ENCODE data around the gene SCGB3A2.

Gene SCGB3A2

DNA sequence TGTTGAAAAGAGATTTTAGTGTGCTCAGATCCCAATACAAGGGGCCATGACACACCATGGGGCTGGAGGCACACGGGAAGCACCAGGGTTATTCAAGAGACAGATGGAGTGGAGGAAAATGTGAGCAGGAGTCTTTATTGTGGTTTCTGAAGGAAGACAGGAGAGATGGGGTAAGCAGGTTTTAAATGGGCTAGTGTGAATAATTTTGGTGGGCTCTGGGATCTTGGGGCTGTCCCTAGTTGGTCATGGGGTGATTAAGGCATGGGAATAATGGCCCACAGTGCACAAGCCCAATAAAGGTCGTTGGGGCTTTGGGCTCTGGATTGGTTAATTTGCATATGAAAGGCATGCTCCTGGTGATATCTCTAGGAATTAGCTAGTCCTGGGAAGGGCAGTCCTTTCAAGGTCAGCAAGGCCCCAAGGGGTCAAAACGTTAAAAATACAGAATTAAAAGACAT is 3.6 kb upstream of the SCGB3A2 start:
- in situ Hi-C loops (cut with MboI; ENCODE audit: low pct_unique_long_range_greater_than_20kb, low sequenced_read_pairs, unreplicated experiment) = no loop called here
- TF ChIP-seq, protein P1, sequence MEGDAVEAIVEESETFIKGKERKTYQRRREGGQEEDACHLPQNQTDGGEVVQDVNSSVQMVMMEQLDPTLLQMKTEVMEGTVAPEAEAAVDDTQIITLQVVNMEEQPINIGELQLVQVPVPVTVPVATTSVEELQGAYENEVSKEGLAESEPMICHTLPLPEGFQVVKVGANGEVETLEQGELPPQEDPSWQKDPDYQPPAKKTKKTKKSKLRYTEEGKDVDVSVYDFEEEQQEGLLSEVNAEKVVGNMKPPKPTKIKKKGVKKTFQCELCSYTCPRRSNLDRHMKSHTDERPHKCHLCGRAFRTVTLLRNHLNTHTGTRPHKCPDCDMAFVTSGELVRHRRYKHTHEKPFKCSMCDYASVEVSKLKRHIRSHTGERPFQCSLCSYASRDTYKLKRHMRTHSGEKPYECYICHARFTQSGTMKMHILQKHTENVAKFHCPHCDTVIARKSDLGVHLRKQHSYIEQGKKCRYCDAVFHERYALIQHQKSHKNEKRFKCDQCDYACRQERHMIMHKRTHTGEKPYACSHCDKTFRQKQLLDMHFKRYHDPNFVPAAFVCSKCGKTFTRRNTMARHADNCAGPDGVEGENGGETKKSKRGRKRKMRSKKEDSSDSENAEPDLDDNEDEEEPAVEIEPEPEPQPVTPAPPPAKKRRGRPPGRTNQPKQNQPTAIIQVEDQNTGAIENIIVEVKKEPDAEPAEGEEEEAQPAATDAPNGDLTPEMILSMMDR (IDR thresholded peaks at IDR 0.05; ENCODE audit: extremely low read depth, insufficient read depth, missing control alignments) = no peak

DNA sequence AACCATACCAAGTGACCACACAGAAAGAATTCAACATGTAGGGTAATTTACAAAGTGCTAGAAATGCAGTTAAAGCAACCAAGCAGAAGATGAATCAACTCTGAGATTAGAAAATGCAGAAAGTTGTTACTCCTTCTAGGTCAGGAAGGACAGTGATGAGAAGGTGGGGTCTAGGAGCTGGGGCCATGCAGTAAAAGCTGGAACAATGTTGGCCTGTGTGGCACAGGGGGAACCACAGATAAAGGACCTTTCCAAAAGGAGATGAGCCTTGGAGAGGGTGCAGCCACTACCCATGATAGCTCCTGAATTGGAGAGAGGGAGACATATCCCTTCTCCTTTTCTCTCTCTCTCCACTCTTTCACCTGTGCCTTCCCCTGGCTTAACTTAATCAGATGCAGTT is 2.4 kb upstream of the SCGB3A2 start:
- in situ Hi-C loops (cut with MboI; ENCODE audit: low pct_unique_long_range_greater_than_20kb, low sequenced_read_pairs, unreplicated experiment) = no loop called here
- DNase-seq (ENCODE audit: low spot score) = no peak
- TF ChIP-seq, protein P1 (IDR thresholded peaks at IDR 0.05; ENCODE audit: extremely low read depth, insufficient read depth, missing control alignments) = no peak

More for the DNA sequence above, 3.6 kb upstream of the SCGB3A2 start:
- no peak for DNase-seq (ENCODE audit: low spot score)

DNA sequence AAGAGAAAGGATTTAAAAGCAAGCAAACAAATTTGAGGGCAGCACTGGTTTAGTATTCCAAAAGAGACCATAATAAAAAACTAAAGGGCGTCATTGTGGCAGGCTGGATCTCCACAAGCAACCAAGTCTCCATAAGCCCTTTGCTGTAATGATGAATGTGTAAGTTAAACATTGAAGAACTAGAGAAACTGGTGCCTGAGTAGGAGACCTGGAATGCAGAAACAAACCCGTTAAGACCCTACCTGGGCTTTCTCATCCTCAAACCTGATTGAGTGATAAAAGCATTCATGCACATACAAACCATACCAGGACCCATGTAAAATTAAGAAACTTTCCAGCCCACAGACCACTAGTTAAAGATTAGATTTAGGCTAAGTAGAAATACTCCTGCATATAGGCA is 1.9 kb upstream of the SCGB3A2 start:
- TF ChIP-seq, protein P1 (IDR thresholded peaks at IDR 0.05; ENCODE audit: extremely low read depth, insufficient read depth, missing control alignments) = no peak
- in situ Hi-C loops (cut with MboI; ENCODE audit: low pct_unique_long_range_greater_than_20kb, low sequenced_read_pairs, unreplicated experiment) = no loop called here
- no peak for DNase-seq (ENCODE audit: low spot score)

DNA sequence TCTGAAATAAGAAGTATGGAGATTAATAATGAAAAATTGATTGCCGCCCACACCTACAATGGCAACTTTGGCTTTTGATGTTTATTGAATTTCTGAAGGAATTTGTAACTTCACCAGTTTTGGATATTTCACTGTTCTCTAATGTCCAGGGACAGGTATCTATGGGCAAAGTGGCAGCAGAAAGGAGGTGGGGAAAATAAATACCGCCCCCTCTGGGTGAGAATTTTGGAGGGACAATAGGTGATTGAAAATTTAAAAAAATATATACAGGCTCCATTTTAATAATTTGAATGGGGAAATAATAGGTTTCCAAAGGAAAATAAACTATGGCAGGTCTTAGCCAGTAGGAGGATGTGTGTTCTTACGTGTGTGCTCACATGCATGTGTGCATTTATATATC is 1.3 kb downstream of the SCGB3A2 start:
- in situ Hi-C loops (cut with MboI; ENCODE audit: low pct_unique_long_range_greater_than_20kb, low sequenced_read_pairs, unreplicated experiment) = no loop called here
- DNase-seq (ENCODE audit: low spot score) = no peak
- TF ChIP-seq, protein P1 (IDR thresholded peaks at IDR 0.05; ENCODE audit: extremely low read depth, insufficient read depth, missing control alignments) = no peak

DNA sequence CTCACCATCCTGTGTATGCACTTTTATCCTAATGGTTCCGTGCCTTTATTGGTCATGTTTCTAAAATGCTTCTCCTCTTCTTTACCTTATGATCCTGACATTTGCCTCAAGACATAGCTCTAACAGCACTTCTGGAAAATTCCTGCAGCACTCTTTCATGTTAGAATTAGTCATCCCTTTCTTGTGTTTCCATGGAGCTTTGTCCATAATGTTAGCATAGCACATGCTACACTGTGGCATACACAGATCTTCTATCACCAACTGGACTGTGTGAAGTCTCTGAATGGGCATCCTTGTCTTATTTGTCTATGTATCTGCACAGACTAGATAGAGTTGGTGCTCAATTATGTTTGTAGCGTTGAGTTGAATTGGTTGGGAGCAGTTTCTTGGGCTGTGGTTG is 2.0 kb downstream of the SCGB3A2 start:
- in situ Hi-C loops (cut with MboI; ENCODE audit: low pct_unique_long_range_greater_than_20kb, low sequenced_read_pairs, unreplicated experiment) = no loop called here

DNA sequence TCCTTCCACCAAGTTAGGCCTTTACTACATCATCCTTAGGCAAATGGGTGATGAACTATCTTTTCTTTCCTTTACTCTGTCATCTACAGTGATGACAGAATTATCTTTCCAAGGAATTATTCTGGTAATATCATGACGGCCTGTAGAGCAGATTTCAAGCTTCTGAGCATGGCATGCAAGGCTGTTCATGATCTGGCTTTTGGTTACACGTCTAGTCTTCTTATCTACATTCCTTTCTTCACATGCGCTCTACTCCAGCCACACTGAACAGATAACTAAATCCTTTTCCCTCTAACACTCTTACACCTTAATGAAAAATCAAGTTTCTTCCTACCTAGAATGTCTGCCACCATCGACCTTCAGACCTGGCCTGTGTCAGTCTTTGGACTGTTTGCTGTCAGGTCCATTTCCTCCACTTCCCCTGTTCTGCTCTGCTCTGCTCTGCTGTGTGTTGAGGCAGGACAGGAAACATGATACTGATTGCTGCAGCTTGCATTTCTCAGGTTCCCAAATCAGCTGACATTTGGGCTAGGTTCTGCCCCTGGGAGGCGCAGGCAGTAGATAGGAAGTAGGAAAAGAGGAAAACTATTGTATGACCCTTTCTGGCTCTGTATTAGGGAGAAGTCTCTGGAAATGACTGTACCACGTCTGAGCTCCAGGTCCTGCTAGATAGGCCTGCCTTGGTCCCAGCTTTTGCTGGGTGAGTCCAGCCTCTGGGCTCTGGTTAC is 4.2 kb downstream of the SCGB3A2 start:
- TF ChIP-seq, protein P1 (IDR thresholded peaks at IDR 0.05; ENCODE audit: extremely low read depth, insufficient read depth, missing control alignments) = no peak
- in situ Hi-C loops (cut with MboI; ENCODE audit: low pct_unique_long_range_greater_than_20kb, low sequenced_read_pairs, unreplicated experiment) = no loop called here
- no peak for DNase-seq (ENCODE audit: low spot score)

More for the DNA sequence above, 2.0 kb downstream of the SCGB3A2 start:
- DNase-seq (ENCODE audit: low spot score) = no peak
- TF ChIP-seq, protein P1 (IDR thresholded peaks at IDR 0.05; ENCODE audit: extremely low read depth, insufficient read depth, missing control alignments) = no peak

Measured in GM13977 (cell line).